ENCODE data around the gene LCN6.
"Not testable (repeated sequence)": the region's sequence is repeated elsewhere in the genome, so short reads cannot be mapped to it uniquely, and the experiment has no call there.

The LCN6 gene

DNA sequence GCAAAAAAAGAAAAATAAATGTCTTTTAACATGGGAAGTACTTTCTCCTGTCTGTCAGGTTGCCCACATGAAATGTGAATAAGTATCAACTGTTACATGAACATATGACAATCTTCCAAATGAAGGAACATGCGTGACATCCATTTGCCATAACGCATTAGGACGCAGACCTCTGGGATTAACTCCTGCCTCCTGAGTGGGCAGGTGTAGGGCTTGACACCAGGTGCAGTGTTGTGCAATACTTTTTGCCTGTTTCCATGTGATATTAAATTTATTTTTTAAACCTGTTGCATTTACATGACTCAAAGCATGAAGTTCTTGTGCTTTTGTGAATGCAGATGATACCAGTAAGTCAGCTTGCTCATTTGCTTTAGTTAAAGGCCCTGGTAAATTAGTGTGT, 34.1 kb upstream of the LCN6 start:
- no peak for DNase-seq (ENCODE audit: low read depth)

DNA sequence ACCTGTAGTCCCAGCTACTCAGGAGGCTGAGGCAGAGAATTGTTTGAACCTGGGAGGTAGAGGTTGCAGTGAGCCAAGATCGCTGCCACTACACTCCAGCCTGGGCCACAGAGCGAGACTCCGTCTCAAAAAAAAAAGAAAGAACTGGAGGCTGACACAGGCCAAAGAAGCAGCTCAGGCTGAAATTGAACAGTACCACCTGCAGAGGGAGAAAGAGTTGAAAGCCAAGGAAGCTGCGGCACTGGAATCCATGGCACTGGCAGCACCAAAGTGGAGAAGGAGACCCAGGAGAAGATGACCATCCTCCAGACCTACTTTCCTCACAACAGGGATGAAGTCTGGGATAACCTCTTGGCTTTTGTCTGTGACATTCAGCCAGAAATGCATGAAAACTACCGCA, 31.5 kb upstream of the LCN6 start:
- DNase-seq (ENCODE audit: low read depth), result no peak

DNA sequence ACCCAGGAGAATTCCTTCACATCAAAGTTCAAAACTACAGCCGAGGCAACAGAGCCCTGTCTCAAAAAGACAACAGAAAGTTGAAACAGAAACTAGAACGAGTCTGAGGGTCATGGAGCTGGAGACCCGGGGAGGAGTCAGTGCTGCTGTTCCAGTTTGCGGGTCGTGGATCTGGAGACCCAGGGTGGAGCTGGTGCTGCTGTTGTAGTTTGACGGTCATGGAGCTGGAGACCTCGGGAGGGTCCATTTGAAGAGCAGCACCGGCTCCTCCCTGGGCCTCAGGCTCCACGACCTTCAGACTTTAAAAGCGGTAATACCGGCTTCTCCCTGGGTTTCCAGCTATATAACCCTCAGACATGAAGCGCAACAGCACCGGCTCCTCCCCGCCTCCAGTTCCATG, 29.0 kb upstream of the LCN6 start:
- DNase-seq (ENCODE audit: low read depth), result no peak

DNA sequence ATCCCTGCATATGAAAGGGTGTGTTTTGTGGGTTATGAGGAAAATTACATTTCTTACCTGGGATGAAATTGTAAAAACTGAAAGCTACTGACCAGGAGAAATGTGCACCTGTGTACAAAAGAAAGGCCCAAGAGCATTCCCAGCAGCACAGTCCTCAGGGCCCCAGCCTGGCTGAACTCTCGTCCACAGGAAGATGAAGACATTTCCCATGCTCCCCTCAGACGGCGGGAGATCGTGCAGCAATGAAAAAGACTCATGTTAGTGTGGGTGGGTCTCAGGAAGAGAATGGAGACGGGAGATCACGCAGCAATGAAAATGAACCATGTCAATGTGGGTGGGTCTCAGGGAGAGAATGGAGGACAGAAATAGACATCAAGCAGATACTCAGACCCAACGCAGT, 28.6 kb upstream of the LCN6 start:
- no peak for DNase-seq (ENCODE audit: low read depth)

DNA sequence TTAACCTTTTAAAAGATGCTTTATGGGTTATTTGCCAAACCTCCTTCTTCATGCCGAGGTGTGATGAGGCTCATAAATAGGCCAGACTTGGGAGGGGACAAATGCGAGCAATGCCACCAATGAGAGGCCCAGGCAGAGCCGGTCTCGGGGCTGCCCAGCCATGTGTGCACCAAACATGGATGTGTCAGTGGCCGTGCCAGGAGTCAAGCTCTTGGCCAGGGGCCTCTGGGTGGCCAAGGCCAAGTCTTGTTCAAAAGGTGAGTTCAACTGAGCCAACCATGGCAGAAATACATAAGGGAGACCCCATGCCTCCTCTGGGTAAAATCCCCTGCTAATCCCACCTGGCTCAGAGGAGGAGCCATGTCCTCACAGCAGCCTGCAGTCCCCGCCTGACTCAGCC, 26.9 kb upstream of the LCN6 start:
- no peak for DNase-seq (ENCODE audit: low read depth)

DNA sequence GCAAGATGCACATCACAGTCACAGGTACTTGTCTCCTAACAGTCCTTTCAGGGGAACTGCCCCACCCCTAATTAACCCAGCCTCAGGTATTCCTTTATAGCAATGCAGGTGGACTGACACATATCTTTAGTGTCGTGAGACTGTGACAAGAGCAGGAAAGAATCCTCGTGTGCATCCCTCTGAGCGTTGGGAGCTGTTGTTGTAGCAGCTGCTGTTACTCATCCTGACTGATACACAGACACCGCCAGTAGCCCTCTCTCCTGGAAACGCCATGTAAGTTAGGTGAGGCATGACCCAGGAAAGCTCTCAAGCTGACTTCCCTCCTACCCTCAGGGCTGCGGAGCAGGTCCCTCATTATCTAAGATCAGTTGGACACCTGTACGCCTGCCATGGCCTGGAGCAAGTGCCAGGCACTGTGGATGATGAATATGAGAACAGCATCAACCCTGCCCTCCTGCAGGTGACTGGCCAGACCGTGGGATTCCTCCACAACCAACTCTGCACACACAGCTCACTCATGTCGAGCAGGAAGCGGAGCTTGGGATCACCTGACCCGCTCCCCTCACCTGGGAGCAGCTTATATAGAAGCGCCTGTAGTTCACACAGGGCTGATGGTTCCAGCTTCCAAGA, 26.2 kb upstream of the LCN6 start:
- no peak for DNase-seq (ENCODE audit: low read depth)

DNA sequence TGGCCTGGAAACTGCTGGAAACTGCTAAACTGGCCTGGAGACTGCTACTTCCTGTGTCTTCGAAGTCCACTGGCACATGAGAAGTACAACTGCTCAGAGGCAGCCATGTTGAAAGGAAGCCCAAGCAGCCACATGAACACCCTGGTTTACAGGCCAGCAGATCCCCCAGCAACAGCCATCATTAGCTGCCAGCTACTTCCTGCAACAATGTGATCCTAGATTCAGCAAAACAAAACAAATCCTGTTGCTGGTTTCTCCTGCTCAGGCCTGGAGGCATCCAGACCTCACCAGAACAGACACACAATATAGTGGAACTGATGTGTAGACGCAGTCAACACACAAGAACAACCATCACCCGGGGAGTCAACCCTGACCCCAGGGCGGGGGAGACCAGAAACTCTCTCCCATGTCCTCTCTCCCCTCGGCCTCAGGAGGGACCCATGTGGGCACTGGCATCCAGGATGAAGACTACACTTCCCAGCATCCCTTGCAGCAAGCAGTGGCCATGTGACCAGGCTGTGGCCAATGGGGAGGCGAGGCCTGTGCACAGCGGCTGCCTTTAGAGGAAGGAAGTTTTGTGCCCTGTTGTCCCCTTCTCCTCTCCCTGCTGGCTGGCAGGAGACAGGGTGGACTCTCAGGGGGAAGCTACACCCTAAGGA, 25.2 kb upstream of the LCN6 start:
- no peak for DNase-seq (ENCODE audit: low read depth)

DNA sequence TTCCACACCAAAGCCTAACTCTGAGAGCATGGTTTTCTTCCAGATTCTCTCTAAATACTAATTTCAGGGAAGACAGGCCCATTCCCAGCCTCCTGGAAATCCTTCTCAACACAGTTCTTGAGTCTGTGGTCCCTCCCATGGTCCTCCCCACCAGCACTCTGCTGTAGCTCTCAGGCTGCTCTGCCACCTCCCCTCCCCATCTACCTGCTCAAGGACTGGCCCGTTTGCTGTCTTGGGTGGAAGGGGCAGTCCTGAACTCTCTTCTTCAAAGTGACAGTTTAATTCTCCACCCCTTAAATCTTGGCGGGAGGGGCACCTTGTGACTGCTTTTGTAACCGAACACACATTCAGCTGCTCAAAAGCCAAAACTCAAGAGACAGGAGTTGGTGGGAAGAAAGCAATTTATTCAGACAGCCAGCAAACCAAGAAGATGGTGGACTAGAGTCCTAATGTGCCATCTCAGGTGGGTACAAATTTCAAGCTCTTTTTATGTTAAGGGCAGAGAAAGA, 23.6 kb upstream of the LCN6 start:
- DNase-seq (ENCODE audit: low read depth), result no peak

DNA sequence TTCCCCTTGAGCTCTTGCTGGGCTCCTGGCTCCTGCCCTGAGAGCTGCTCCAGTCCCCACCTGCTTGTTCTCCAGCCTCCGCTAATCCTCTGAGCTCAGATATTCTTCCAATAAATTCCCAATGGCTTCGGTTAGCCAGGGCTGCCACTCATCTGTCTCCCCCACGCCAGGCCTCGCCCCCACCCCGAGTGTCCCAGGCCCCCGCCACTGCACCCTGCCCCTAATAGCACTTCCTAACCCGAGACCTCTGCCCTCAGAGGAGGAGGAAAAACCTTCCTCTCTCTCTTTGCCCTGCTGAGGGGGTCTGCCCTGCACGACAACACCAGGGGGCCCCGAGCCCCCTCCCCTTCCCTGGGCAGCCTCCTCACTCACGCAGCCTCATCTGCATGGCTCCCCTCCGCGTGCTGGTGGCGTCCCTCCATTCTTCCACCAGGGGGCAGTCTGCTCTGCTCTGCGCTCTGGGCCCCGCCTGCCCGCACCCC, 21.4 kb upstream of the LCN6 start:
- DNase-seq (ENCODE audit: low read depth), result no peak

DNA sequence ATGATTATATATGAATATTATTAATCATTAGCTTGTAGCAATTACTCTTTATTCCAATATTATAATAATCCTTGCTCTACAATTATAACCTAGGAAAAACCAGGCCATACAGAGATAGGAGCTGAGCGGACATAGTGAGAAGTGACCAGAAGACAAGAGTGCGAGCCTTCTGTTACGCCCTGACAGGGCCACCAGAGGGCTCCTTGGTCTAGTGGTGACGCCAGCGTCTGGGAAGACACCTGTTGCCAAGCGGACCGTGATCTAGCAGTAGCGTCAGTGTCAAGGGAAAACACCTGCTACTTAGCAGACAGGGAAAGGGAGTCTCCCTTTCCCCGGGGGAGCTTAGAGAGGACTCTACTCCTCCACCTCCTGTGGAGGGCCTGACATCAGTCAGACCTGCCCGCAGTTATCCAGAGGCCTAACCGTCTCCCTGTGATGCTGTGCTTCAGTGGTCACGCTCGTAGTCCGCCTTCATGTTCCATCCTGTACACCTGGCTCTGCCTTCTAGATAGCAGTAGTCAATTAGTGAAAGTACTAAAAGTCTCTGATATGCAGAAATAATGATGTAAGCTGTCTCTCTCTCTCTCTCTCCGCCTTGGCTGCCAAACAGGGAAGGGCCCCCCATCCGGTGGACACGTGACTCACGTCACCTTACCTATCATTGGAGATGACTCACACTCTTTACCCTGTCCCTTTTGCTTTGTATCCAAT, 18.2 kb upstream of the LCN6 start:
- not testable (repeated sequence) for DNase-seq (ENCODE audit: low read depth)

DNA sequence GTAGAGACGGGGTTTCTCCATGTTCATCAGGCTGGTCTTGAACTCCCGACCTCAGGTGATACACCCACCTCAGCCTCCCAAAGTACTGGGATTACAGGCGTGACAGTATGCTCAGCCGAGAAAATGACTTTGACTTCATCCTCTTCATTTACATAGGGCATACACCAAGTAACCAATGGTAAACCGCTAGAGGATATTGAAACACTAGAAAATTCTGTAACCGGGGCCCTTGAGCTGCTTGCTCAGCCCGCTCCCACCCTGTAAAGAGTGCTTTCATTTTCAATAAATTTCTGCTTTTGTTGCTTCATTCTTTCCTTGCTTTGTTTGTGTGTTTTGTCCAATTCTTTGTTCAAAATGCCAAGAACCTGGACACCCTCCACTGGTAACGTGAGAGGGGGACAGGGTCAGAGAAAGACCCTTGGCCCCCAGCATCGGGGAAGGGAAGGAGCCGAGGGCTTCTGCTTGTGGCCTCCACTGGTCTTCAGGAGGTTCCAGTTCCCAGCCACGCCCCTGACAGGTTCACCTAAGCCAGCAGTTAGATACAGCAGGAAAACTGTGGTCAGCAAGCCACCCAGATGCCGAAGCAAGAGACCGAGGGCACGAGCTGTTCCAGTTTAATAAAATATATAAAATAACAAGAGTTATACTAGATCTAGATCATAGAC, 17.6 kb upstream of the LCN6 start:
- not testable (repeated sequence) for DNase-seq (ENCODE audit: low read depth)

DNA sequence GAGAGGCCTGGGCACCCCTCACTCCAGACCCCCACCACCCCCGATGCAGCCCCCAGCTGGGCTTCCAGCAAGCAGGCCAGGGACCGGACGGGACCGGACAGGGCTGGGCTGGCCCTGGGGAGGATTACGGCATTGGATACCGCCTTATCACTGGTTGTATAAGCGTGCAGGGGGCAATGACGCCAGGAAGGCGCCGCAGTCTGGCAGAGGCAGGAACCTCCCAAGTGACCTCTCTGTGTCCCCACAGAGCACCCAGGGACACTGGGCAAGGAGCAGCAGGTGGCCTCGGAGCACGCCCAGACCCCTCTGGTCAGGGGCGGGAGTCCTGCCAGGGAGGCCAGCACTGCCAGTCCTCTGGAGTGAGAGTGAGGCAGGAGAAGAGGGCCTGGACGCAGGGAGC, 16.7 kb upstream of the LCN6 start:
- no peak for DNase-seq (ENCODE audit: low read depth)

DNA sequence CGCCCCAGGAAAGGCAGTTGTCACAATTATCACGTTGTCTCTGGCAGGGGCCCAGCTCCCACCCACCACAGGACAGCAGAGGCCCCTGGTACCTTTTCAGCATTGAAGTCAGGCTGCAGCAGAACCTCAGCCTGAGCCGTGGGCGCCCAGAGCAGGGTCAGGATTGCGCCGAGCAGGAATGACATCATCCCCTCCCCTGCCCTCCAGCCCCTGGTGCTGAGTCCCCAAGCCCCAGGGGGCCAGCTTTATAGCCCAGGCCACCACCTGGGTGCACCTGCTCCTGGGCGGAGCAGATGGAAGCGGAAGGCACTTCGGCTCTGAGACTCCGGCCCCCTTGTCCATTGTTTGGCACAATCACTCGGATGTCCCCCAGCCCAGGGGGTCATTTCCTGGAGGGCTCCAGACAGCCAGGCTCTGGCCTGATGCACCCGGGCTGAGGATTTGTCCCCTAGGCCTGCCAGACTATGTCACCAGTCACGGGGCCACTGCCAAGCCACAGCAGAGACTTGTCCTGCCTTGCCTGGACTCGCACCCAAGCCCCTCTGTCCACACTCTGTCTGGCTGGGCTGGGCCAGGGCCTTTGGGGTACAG, 16.1 kb upstream of the LCN6 start, which contains the start of gene LCN15:
Gene LCN15 (minus strand): TSS at position 218 of the 591 bp plus-strand sequence. CDS start 30 bp downstream, at position 188.
- DNase-seq (ENCODE audit: low read depth), result no peak

DNA sequence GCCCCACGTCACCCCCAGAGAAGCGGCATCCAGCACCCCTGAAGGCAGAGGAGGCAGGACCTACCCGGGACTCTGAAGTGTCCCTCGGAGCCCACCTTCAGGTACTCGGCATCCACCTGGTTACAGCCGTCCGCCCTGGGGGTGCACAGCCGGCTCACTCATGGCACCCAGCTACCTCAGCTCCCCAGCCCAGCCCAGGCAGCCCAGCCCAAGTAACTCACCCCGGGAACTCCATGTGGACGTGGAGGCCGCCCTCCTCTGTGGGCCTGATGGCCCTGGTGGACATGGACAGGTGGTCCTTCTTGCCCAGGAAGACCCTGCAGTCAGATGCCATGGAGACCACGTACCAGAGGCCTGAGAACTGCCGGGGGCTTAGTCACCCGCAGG, 15.3 kb upstream of the LCN6 start:
- DNase-seq (ENCODE audit: low read depth), result no peak

DNA sequence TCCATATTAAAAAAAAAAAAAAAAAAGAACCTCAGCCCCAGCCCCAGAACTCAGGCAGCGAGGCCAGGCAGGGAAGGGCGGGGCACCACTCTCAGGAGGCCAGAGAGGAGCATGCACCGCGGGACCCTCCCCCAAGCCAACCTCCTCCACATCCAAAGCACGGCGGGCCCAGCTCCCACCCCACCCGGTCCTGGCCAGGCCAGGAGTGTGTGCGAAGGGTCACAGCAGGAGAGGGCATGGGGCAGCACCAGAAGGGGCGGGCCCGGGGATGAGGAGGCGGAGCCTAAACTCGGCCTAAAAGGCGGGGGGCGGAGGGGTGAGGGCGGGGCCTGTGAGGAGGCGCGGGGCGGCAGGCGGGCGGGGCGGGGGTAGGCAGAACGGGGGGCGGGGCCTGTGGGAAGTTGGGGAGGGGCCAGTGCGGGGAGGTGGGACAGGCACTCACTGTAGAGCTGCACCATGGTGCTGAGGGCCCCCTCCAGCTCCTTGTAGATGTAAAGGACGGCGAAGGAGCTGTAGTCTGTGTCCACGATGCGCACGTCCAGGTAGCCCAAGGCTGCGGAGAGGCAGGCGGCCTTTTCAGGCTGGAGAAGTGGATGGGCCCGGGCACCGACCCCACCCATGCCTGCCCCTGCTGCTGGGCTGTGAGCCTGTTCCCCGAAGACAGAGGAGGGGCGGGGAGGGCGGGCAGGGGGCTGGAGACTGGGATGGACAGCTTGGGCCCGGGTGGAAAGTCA, 14.8 kb upstream of the LCN6 start:
- DNase-seq (ENCODE audit: low read depth), result no peak

DNA sequence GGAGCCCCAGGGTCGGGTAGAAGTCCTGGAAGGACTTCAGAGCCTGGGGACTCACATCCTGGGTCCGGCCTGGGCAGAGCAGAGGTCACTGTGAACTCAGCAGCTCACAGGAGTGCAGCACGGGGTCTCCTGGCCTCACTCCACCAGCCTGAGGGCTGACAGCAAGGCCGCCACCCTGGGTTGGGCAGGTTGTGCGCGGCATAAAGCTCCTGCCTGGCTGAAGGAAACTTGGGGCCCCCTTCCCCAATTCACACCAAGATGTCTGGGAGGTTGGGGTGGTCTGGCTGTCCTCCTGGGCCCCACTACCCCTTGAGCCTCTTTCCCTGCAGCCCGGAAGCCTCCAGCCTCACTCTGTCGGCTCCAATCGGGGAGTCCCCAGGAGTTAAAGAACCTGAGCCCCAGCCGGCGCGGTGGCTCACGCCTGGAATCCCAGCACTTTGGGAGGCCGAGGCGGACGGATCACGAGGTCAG, 13.9 kb upstream of the LCN6 start:
- no peak for DNase-seq (ENCODE audit: low read depth)

DNA sequence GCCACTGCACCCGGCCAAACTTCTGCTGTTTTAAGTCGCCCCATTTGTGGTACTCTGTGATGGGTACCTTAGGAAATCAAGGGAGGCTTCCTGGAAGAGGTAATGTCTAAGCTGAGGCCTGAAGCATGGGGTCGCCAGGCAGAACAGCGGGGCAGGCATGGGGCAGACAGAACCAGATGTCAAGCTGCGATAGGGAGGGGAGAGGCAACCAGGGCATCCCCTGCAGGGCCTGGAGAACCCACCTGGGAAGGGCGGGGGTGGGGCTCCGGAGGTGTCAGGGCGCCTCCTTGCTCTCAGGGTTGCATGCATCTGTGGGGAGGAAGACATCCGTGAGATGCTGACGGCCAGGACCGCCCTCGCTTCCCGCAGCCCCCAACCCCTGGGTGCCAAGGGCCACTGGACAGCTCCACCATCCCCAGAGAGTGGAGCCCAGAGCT, 13.2 kb upstream of the LCN6 start:
- DNase-seq (ENCODE audit: low read depth), result no peak

DNA sequence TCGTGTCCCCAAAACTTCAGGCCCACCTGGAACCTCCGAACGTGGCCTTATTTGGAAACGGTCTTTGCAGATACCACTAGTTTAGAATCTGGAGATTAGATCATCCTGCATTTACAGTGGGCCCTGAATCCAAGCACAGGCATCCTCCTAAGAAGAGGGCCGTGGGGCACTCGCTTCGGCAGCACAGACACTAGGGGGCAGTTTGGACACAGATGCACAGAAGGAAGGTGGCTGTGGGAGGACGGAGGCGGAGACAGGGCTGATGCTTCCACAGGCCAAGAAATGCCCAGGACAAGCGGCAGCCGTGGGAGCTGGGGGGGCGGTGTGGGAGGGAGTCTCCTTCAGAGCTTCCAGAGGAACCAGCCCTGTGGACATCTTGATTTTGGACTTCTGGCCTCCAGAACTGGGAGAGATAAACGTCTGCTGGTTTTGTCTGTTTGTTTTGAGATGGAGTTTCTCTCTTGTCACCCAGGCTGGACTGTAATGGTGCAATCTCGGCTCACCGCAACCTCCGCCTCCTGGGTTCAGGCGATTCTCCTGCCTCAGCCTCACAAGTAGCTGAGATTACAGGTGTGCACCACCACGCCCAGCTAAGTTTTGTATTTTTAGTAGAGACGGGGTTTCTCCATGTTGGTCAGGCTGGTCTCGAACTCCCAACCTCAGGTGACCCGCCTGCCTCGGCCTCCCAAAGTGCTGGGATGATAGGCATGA, 12.7 kb upstream of the LCN6 start:
- not testable (repeated sequence) for DNase-seq (ENCODE audit: low read depth)

DNA sequence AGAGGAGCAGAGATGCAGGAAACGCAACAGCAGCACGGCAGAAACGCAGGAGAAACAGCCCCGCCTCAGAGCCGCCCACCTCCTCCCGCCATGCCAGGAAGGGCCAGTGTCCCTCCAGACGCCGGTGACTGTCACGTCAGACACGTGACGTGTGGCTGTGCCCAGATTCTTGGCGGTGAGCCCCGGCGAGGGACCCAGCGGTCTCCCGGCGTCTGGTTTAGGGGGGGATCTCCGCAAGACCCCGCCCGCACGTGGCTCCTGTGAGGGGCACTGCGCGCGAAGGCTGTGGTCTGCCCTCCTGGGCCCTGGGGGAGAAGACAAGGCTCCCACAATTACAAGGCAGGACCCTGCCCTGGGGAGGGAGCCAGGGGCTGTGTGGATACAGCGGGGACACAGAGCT, 12.1 kb upstream of the LCN6 start:
- no peak for DNase-seq (ENCODE audit: low read depth)
